Subcutaneous abdominal adipose tissue (tissue), 5 donors: ENCODE measurements around the gene ADRB2.

Experiments used
- H3K27ac ChIP-seq: one replicate; pipeline ENCODE4 v1.7.0; 2013; ENCODE audit warnings: low read depth, mild to moderate bottlenecking, inconsistent platforms, low read length, moderate library complexity
- H3K27me3 ChIP-seq, 5 donors: one replicate each; pipeline ENCODE4 v1.7.0; 2013; ENCODE audit warnings: low read length in 5 of 5, inconsistent platforms in 1 of 5; ENCODE audit not compliant: control insufficient read depth in 5 of 5, insufficient read depth in 4 of 5
- H3K36me3 ChIP-seq, 5 donors: one replicate each; pipeline ENCODE4 v1.7.0; 2013; ENCODE audit warnings: low read length in 5 of 5; ENCODE audit not compliant: control insufficient read depth in 5 of 5, insufficient read depth in 5 of 5
- H3K4me1 ChIP-seq, 5 donors: one replicate each; pipeline ENCODE4 v1.7.0; 2013; ENCODE audit warnings: low read length in 5 of 5, mild to moderate bottlenecking in 3 of 5, moderate library complexity in 1 of 5; ENCODE audit not compliant: control insufficient read depth in 5 of 5, insufficient read depth in 5 of 5
- H3K4me3 ChIP-seq, 5 donors: one replicate each; pipeline ENCODE4 v1.7.0; 2013; ENCODE audit warnings: low read length in 5 of 5, low read depth in 1 of 5
- H3K9ac ChIP-seq, 5 donors: one replicate each; pipeline ENCODE4 v1.7.0; 2013; ENCODE audit warnings: low read length in 5 of 5, mild to moderate bottlenecking in 4 of 5, moderate library complexity in 3 of 5
- H3K9me3 ChIP-seq, 5 donors: one replicate each; pipeline ENCODE4 v1.7.0; 2013; ENCODE audit warnings: low read length in 5 of 5; ENCODE audit not compliant: control insufficient read depth in 5 of 5
- donor health status: healthy.
- donor health status: healthy.
- donor health status: healthy.
- donor health status: healthy.
- donor health status: healthy.

Gene ADRB2

DNA sequence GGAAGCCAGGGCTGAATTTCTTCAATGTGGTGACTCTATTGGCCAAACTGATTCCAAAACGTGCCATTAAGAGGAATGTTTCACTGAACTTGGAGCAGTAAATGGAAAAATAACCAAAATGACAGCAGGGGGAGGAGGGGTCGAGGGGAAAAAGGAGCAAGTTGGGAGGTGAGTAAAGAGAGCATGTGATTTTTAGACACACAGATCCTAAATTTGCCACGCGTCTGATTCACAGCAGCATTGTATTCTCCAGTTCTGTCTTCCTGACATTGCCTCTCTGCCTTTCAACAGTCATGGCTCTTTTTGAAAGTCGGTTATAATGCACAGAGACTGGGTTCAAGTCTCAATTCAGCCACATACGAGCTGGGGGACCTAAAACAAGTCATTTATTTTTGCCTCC is 22.0 kb upstream of the ADRB2 start:
- no peak overlapping the region for H3K27ac ChIP-seq
- no peak overlapping the region for H3K9ac ChIP-seq
- no peaks in the 10 kb centered on the region for H3K36me3 ChIP-seq
- no peaks in the 10 kb centered on the region for H3K9me3 ChIP-seq
- peaks cover 0 to 34% (median 19%) of the 10 kb centered on the region in 5 donors for H3K4me1 ChIP-seq
- no peaks in the 10 kb centered on the region for H3K27me3 ChIP-seq
- H3K4me3 ChIP-seq = no peak overlapping the region

DNA sequence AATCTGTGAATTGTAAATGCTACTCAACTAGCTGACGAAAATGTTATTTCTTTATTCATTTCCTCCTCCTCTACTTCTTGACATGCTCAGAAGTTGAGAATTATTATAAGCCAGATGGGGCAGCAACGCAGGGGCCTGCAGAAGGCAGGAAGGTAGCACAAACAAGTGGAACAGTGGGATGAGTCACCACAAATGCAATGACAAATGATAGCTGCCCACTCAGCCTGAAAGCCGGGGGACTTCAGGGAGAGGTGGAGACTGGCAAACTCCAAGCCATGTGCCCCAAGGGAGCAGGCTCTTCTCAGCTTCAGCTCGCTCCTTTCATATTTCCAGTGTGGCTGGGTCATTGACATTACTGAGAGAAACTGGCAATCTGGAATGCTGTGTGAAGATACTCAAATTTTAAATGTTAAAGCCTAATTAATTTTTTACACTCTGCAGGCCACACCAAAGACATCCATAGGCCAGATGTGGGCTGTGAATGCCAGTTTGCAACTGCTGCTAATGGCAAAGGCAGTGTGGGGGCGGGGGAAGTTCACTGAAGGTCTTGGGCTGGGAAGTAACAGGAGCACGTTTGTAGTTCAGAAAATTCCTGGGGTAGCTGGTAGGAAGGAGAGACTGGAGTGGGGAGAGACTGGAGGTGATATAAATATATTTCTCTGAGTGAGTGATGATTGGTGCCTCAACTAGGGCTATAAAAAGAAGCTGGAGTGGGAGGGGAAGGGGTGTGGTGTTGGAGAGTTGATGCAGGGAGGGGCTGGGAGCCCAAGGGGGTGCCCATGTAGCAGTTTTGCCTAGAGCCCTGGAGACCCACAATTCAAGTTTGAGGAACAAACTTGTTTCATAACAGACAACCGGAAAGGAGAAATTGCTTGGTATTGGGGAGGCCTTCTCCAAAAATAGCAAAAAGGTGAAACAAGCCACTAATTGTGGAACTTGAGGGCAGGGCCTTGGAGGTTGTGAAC is 20.8 kb upstream of the ADRB2 start:
- Histone ChIP-seq H3K9ac (no peak overlapping the region), H3K27ac (no peak overlapping the region), H3K4me1 (peaks cover 0 to 42% (median 23%) of the 10 kb centered on the region in 5 donors), H3K36me3 (no peaks in the 10 kb centered on the region), H3K4me3 (no peak overlapping the region), H3K9me3 (no peaks in the 10 kb centered on the region), H3K27me3 (no peaks in the 10 kb centered on the region)

GRCh38 chr5:148806520-148806931 is 19.9 kb upstream of the ADRB2 start:
- Histone ChIP-seq H3K4me1 (peaks cover 0 to 42% (median 23%) of the 10 kb centered on the region in 5 donors), H3K27ac (no peak overlapping the region), H3K9me3 (no peaks in the 10 kb centered on the region)

GRCh38 chr5:148807851-148808250 is 18.6 kb upstream of the ADRB2 start:
- Histone ChIP-seq H3K4me1 (peaks cover 0 to 42% (median 25%) of the 10 kb centered on the region in 5 donors), H3K27ac (no peak overlapping the region), H3K36me3 (no peaks in the 10 kb centered on the region), H3K9ac (no peak overlapping the region), H3K4me3 (no peak overlapping the region), H3K9me3 (no peaks in the 10 kb centered on the region), H3K27me3 (no peaks in the 10 kb centered on the region)

More at GRCh38 chr5:148806520-148806931, 19.9 kb upstream of the ADRB2 start:
- Histone ChIP-seq H3K36me3 (no peaks in the 10 kb centered on the region), H3K4me3 (no peak overlapping the region), H3K27me3 (no peaks in the 10 kb centered on the region), H3K9ac (no peak overlapping the region)

- Histone ChIP-seq H3K27me3 (no peaks in the 10 kb centered on the region), H3K4me1 (peaks cover 0 to 42% (median 25%) of the 10 kb centered on the region in 5 donors), H3K4me3 (peak overlapping the region in 4 of 5 donors; percentile 9 to 49 (median 37)), H3K27ac (no peak overlapping the region), H3K9me3 (no peaks in the 10 kb centered on the region), H3K9ac (no peak overlapping the region), H3K36me3 (no peaks in the 10 kb centered on the region)
Measured at GRCh38 chr5:148808864-148809642, 17.4 kb upstream of the ADRB2 start.

- Histone ChIP-seq H3K27me3 (no peaks in the 10 kb centered on the region), H3K9ac (no peak overlapping the region), H3K4me3 (peak overlapping the region in 3 of 5 donors; percentile 34 to 49 (median 40)), H3K4me1 (peaks cover 0 to 42% (median 24%) of the 10 kb centered on the region in 5 donors), H3K27ac (no peak overlapping the region), H3K36me3 (no peaks in the 10 kb centered on the region), H3K9me3 (no peaks in the 10 kb centered on the region)
Measured at GRCh38 chr5:148809781-148810524, 16.5 kb upstream of the ADRB2 start.

DNA sequence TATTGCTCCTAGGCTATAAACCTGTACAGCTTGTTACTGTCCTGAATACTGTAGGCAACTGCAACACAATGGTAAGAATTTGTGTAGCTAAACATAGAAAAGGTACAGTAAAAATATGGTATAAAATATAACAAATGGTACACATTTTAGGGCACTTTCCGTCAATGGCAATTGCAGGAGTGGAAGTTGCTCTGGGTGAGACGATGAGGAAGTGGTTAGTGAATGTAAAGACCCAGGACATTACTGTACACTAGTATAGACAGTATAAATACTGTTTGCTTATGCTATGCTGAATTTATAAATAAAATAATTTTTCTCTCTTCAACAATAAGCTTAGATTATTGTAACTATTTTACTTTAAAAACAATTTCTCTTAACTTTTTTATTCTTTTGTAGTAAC is 15.6 kb upstream of the ADRB2 start:
- Histone ChIP-seq H3K4me3 (no peak overlapping the region), H3K27ac (no peak overlapping the region), H3K4me1 (peaks cover 0 to 35% (median 15%) of the 10 kb centered on the region in 5 donors), H3K9me3 (no peaks in the 10 kb centered on the region), H3K27me3 (no peaks in the 10 kb centered on the region), H3K36me3 (no peaks in the 10 kb centered on the region), H3K9ac (no peak overlapping the region)

DNA sequence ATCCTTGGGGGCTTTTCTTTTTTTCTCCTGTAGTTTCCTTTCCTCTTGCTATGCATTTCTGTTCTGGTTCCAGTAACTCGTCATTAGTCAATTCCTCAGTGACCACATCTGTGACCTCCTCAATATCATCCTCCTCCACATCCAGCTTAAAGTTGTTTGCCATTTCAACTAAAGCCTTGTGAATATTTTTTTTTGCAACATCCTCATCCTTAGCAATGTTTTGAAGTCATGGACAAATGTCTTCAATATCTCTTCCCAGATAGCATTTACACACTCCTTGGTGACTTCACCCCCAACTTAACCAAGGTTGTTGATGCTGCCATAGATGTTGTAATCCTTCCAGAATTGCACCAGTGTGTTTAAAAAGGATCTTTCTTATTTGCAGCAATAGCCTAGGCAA is 14.7 kb upstream of the ADRB2 start:
- Histone ChIP-seq H3K4me3 (no peak overlapping the region), H3K27ac (no peak overlapping the region)

DNA sequence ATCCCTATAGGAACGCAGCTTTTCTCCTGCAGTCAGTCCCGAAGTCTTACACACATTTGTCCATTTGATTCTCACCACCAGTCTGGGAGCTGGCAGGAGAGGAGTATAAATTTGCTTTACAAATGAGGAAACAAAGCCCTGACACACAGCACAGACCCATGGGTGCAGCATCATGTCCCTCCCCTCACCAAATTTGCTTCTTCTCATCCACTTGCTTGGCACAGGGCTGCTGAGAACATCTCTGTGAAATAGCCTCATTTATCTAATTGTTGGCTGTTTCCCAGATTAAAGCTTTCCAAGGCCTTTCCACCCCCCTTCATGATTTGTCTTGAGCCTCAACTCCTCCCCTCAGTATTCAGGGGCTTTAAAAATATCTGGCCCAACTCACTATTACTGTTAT is 11.3 kb upstream of the ADRB2 start:
- Histone ChIP-seq H3K36me3 (no peaks in the 10 kb centered on the region), H3K4me3 (no peak overlapping the region), H3K27me3 (no peaks in the 10 kb centered on the region), H3K4me1 (peaks cover 0 to 13% (median 9%) of the 10 kb centered on the region in 5 donors), H3K9ac (no peak overlapping the region), H3K9me3 (no peaks in the 10 kb centered on the region), H3K27ac (no peak overlapping the region)

More for the DNA sequence above, 14.7 kb upstream of the ADRB2 start:
- H3K9ac ChIP-seq = no peak overlapping the region
- no peaks in the 10 kb centered on the region for H3K27me3 ChIP-seq
- H3K9me3 ChIP-seq = no peaks in the 10 kb centered on the region
- no peaks in the 10 kb centered on the region for H3K36me3 ChIP-seq
- H3K4me1 ChIP-seq = peaks cover 0 to 31% (median 13%) of the 10 kb centered on the region in 5 donors
